ENCODE results near the gene LYPD4.
A peak's percentile ranks its signal among the peaks of the same experiment; 100 is the strongest.

LYPD4 gene

GRCh38 chr19:41872775-41873647 lies 28.5 kb upstream of the LYPD4 start:
- DNase-seq (ENCODE audit: low read depth in 2 of 2) = no peak

DNA sequence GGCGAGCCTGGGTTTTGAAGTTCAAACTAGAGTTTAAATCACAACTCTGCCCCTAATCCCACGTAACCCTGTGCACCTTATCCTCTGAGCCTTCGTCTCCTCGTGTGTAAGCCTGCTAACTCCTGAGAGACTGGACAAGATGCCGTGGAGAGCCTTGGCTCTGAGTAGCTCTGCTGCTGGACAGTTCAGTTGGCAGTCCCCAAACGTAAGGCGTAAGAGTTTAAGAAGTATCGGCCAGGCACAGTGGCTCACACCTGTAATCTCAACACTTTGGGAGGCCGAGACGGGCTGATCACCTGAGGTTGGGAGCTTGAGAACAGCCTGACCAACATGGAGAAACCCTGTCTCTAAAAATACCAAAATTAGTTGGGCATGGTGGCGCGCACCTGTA lies 27.9 kb upstream of the LYPD4 start:
- no peak for DNase-seq (ENCODE audit: low read depth in 2 of 2)

DNA sequence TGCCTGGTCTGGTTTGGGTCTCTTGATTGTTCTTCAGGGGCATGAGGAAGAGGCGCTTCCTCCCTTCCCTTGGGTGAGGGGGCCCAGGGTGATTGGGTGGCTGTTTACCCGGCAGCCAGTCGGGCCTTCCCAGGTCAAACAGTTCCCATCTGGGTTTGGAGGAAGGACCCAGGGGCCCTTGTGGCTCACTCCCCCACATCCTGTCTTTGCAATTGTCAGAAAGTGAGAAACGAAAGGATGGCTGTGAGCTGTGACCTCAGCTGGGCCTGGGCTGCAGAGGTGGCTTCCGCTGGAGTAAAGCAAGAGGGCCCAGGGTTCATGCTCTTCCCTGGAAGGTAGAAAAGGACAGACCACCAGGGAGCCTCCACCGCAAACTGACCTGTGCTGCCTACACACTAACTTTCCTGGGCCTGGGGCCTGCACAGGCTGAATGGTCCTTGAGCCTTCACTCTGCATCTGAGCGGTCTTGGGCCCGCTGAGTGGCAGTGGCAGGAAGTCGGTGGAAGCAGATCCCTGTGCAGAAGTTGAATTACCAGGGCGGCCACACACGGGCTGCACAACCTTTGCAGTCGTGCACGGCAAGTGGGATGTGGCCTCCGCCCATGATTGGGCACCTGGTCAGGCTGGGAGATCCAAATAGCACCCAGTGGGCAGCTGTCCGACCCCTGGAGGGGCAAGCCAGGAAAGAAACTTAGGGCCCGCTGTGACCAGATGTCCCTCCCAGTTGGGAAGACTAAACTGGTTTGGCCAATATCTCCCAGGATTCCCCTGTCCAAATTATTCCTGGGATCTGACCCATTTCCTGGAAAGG lies 27.3 kb upstream of the LYPD4 start:
- peak in 1 of 2 donors; percentile 62 for DNase-seq (ENCODE audit: low read depth in 2 of 2)

DNA sequence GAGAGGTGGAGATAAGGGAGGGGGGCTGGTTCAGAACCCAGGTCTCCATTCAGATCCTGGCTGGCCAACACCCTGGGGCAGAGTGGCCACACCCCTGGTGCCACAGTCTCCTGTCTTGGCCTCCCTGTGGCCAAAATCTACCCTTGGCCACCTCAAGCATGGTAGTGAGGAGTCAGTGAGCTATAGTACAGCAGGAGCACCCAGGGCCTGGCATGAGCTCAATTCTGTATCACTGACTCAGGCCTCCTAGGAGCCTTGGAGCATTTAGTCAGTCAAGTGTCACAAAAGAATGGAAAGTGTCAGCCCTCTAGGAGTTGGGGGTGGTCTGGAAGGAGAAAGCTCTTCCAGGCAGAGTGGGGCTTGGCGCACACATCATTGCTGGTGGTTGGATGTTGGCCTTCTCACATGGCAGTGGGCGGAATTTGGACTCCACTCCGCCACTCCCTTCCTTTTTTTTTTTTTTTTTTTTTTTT lies 26.0 kb upstream of the LYPD4 start:
- no peak for DNase-seq (ENCODE audit: low read depth in 2 of 2)

- no peak for DNase-seq (ENCODE audit: low read depth in 2 of 2)
Measured at GRCh38 chr19:41869374-41869955, 25.0 kb upstream of the LYPD4 start.

- DNase-seq (ENCODE audit: low read depth in 2 of 2) = no peak
Measured at GRCh38 chr19:41868989-41869300, 24.5 kb upstream of the LYPD4 start.

GRCh38 chr19:41868120-41868988 lies 23.9 kb upstream of the LYPD4 start:
- DNase-seq (ENCODE audit: low read depth in 2 of 2) = no peak

GRCh38 chr19:41866284-41866683 lies 21.8 kb upstream of the LYPD4 start:
- no peak for DNase-seq (ENCODE audit: low read depth in 2 of 2)

DNA sequence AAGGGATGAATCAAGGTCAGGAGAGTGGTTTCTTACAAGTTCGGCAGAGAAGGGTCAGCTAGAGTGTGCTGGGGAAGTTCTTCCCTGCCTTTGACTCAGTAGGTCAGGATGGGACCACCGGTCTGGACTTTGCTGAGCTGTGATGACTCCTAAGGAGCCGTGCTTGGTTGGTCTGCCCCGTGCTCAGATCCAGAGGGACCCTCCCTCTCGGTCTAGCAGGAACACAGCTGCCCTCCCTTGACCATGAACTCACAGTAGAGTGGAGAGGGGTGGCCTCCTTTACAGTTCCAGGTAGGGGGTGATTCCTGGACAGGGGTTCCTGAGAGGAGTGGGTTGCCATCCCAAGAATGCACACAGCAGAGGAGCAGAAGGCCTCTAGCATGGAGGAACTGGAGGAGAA lies 19.9 kb upstream of the LYPD4 start:
- no peak for DNase-seq (ENCODE audit: low read depth in 2 of 2)

- DNase-seq (ENCODE audit: low read depth in 2 of 2) = no peak
Measured at GRCh38 chr19:41863209-41863931, 18.9 kb upstream of the LYPD4 start.

GRCh38 chr19:41862445-41862986 lies 18.0 kb upstream of the LYPD4 start:
- DNase-seq (ENCODE audit: low read depth in 2 of 2) = no peak

- DNase-seq (ENCODE audit: low read depth in 2 of 2) = no peak
Measured at GRCh38 chr19:41861846-41862245, 17.4 kb upstream of the LYPD4 start.

- no peak for DNase-seq (ENCODE audit: low read depth in 2 of 2)
Measured at GRCh38 chr19:41861116-41861768, 16.8 kb upstream of the LYPD4 start.

GRCh38 chr19:41860419-41861115 lies 16.1 kb upstream of the LYPD4 start:
- DNase-seq (ENCODE audit: low read depth in 2 of 2) = no peak

GRCh38 chr19:41859618-41860418 lies 15.3 kb upstream of the LYPD4 start, which contains the start of gene RPS19:
RPS19 (plus strand) TSS chr19:41860255; CDS start chr19:41860775, 520 bp downstream.
- peak; percentile 93 to 98 for DNase-seq (ENCODE audit: low read depth in 2 of 2)

DNA sequence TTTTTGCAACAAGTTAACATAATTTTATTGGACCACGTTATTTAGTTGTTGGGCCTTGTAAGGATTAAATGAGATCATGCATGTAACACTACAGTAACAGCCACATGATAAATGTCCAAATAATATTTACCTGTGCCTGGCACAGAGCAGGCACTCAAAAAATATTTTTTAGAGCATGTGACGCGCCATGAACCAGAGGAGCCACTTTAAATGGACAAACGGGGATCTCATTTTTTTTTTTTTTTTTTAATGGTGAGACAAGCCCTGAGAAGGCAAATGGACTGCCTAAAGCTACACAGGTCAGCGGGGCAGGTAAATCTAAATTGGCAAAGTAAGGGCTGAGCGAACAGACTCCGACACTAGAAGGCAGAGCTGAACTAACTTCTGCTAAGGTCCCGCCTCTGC lies 14.7 kb upstream of the LYPD4 start:
- no peak for DNase-seq (ENCODE audit: low read depth in 2 of 2)

DNA sequence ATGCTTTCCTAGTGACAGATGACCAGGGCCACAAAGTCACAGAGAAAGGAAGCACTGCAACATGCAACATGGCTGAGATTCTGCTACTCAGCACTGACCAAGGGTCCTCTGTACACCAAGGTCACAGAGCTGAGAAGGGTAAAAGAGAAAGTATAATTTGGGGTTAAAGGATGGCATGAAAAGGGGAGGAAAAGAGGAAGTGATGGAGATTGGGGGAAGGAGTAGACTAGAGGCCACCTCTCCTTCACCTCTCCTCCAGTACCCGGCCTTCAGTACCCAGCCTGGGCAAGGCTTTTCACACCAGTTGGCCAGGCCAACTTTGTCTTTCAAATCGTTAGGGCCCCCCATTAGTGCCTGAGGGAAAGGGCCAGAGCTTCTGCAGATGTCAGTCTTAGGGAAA lies 9.3 kb upstream of the LYPD4 start:
- no peak for DNase-seq (ENCODE audit: low read depth in 2 of 2)

DNA sequence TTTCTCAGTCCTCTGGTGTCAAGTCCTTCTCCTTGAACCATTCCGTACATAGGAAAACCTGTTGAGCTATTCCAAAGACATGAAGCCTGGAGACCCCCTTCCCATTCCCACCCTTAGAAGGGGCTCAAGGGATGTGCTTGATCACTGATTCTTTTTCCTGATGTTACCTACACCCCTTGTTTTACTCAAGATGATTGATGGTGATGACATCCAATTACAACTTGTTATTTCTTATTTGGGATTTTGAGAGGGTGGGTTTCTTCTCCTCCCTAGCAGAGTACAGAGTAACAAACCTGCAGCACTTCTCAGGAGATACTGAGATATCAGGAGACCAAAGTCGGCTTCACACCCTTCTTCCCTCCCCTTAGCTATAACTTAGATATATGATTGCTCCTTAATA lies 8.9 kb upstream of the LYPD4 start:
- no peak for DNase-seq (ENCODE audit: low read depth in 2 of 2)

DNA sequence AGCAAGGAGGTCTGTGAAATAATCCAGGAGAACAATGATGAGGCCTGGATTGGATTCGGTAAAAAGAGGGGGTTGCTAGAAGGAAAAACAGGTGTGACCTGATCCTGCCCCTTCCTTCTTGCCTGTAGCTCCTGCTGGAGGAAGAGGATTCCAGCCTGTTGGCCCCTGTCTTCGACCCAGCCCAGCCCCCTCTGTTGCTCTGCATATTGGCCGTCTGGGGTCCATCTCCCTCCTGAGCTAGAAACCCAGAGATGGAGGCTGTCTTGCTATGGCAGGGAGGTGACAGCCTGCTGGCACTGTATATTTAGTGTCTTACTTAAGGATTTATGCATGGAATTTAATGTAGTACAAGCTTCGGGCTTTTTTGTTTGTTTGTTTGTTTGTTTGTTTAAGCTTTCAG lies 7.0 kb upstream of the LYPD4 start:
- no peak for DNase-seq (ENCODE audit: low read depth in 2 of 2)
